ENCODE results near the gene DAB2IP.

Gene DAB2IP

DNA sequence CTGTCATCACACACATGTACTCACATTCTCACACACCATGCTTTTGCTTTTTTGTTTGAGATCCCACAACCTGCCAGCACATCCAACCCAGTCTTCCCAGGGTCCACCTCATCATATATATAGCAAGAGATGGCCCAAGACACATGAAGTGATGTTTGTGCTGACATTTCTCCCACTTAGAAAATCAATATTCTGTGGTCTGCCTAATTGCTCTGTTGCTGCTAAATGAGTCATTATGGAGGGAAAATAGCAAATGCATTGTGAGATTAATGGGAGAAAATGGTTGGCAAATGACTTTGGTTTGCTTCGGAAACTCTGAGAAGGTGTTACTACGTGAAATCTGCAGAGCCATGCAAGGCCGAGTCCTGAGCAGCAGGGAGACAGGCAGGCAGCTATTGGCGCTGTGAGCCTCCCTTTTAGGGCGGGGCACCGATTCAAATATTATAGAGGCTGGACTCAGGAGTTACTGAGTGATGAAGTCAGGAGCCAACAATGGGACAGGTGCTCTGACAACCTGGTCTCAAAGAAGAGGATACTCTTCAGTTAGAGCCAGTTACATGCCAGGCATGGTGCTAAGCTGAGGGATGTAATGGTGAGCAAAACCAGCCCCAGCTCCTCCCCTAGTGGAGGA is 62.8 kb downstream of the DAB2IP start:
- TF ChIP-seq, protein P1, sequence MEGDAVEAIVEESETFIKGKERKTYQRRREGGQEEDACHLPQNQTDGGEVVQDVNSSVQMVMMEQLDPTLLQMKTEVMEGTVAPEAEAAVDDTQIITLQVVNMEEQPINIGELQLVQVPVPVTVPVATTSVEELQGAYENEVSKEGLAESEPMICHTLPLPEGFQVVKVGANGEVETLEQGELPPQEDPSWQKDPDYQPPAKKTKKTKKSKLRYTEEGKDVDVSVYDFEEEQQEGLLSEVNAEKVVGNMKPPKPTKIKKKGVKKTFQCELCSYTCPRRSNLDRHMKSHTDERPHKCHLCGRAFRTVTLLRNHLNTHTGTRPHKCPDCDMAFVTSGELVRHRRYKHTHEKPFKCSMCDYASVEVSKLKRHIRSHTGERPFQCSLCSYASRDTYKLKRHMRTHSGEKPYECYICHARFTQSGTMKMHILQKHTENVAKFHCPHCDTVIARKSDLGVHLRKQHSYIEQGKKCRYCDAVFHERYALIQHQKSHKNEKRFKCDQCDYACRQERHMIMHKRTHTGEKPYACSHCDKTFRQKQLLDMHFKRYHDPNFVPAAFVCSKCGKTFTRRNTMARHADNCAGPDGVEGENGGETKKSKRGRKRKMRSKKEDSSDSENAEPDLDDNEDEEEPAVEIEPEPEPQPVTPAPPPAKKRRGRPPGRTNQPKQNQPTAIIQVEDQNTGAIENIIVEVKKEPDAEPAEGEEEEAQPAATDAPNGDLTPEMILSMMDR (conservative IDR thresholded peaks at IDR 0.05) = no peak
- no peak overlapping the region for H3K27ac ChIP-seq

DNA sequence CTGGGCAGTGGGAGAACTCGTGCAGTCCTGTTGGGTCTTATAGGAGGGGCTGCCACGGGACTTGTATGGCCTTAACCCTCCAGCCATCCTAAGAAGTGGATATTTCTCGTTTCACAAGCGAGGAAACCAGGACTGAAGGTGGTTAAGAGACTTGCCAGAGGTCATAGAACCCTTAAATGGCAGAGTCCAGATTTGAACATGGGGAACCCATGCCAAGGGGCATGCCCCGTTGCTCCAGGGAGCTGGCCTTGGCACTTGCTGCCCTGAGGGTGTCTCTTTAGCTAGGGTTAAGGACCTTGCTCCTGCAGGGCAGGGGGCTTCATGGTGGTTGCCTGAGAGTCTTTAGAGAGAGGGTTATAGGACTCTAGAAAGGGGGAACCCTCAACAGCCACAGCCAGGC is 63.4 kb downstream of the DAB2IP start:
- TF ChIP-seq, protein P1 (conservative IDR thresholded peaks at IDR 0.05) = no peak

DNA sequence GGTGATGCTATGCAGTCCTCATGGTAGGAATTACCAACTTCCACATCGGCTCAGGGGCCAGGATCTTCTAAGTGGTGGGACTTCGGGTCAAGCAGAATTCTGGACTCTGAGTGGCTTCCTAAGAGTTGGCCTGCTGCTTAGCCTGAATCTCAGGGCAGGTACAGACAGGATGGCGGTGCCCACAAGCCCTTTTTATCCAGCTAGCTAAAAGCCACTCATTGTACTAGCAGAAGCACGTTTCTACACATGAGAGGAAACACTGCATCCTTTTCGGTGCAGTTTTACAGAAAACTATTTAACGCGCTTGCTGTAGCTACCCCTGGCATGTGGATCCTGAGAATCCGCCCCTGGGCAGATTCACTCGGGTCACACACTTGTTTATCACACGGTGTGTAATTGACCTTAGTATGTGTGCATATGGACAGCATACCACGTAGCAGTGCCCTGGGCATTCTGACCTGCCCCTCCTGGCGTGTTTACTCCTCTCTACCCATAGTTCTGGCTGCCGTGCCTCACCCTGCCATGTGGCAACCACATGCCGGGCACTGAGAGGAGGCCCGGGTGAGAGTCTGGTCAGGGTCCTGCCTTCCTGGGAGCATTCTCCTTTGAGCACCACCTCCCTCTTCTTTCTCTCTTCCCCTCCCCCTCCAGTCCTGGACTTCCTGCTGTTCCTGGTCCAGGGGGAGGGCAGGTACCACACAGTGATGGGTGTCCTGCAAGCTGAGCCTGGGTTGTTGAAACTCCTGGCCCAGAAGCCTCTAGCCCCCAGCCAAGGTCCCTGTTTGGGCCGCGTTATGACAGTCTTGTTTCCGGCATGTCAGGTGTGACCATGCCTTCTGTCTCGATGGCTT is 65.9 kb downstream of the DAB2IP start:
- TF ChIP-seq, protein P1 (conservative IDR thresholded peaks at IDR 0.05) = no peak
- no peak overlapping the region for H3K27ac ChIP-seq

More for the DNA sequence above, 63.4 kb downstream of the DAB2IP start:
- H3K27ac ChIP-seq = no peak overlapping the region

DNA sequence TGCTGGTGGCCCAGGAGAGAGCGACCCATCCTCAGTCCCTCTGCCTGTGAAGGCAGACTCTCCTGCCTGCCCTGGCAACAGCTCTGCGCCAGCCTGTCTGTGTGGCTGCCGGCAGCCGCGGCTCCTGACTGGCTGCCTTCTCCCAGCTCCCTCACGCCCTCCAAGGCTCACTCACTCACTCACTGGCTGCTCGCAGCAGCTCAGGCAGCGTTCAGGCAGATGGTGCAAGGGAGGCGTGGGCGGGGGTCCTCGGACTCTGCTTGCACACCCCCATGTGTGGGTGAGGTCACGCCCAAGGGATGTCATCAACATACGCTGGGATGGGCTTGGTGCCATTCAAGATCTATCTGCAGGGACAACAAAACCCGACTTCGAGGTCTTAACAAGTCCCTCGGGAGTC is 66.7 kb downstream of the DAB2IP start:
- no peak overlapping the region for H3K27ac ChIP-seq
- TF ChIP-seq, protein P1 (conservative IDR thresholded peaks at IDR 0.05) = no peak

DNA sequence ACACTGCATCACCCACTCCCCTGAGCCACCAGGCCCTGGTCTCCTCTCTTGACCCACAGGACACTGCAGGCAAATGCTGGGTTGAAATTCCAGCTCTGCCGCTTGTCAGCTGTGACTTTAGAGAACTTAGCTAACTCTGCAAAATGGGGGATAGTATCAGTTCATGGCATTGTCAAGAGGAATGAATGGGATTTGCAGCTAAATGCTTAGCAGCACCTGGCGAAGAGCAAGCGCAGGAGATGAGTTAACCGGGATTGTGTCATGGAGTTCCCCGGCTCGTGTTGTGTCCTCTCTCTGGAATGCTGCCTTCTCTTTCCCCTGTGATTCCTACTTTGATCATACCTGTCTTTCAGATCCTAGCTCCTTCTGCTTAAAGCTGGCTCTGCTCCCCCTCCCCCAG is 67.1 kb downstream of the DAB2IP start:
- no peak overlapping the region for H3K27ac ChIP-seq
- TF ChIP-seq, protein P1 (conservative IDR thresholded peaks at IDR 0.05) = no peak

DNA sequence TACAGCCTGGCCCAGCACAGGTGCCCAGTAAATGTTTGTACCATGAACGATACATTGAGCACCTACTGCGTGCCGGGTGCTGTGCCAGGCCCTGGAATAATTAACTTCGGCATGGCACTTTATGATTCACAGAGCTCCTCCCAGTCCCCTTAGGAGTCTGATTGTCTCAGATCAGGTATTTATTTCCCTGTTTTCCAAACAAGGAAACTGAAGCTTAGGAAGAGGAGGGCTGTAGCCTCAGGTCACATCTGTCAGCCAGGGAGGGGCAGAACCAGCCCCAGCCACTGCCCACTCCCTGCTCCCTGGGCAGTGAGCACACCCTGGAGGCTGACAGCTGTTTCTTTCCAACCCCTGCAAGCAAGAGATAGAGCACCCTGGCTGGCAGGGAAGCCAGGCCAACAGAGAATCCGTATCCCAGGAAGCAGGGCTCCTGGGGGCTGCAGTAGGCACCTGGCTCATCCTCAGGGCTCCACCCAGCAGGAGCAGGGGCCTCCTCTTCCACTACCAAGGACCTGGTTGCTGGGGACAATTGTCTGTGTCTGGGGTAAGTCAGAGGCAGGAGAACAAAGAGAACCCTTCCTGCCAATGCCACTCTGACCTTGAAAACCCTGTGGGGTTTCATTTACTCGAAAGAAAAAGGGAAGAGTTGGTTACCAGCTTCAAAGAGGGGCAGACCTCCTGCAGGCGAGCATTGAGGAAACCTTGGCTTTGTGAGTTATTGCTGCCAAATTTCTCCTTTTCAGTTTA is 69.0 kb downstream of the DAB2IP start:
- no peak overlapping the region for H3K27ac ChIP-seq
- TF ChIP-seq, protein P1 (conservative IDR thresholded peaks at IDR 0.05) = no peak

DNA sequence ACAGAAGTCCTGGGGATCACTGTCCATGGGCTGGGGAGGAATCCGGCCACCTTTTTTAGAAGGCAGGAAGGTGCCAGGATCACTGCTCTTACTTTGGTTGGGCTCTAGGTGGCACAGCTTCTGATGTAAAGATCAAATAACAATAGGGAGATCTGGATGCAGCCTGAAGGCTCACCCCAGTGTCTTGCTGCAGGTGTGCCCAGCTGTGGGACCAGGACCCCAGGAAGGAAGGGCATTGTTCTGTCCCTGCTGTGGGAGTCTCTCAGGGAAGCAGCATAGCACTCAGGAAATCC is 69.6 kb downstream of the DAB2IP start:
- TF ChIP-seq, protein P1 (conservative IDR thresholded peaks at IDR 0.05) = peak; percentile 43
- no peak overlapping the region for H3K27ac ChIP-seq

Measured in VCaP (cell line).